HG02870 (cell line): ENCODE results near the gene CDH2.
"Not testable (repeated sequence)": the region's sequence is repeated elsewhere in the genome, so short reads cannot be mapped to it uniquely, and the experiment has no call there.

Experiments used
- ATAC-seq: cut with Tn5 transposase; IDR thresholded peaks from one replicate; pipeline ENCODE4 v1.9.1; 2021; ENCODE audit warnings: mild to moderate bottlenecking, moderate library complexity; ENCODE audit not compliant: unreplicated experiment

Gene CDH2

GRCh38 chr18:27931535-27931934 lies 245.4 kb downstream of the CDH2 start:
- no peak for ATAC-seq

DNA sequence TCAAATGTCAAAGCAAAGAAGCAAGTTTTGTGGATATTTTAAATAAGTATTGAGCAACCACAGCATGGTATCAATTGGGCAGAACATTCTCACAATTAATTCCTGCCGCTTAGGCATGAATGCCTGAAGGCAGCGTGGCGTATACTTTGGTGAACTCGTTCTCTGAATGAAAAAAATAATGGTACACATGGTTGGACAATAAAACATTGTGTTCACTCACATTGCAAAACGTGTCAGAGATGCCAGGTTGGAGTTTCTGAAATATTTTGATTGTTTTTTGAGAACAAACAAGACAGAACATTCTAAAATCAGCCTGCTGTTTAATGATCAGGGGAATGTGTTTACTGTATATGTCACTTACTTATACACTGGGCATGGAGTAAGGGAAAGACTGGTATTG lies 254.2 kb downstream of the CDH2 start:
- no peak for ATAC-seq

DNA sequence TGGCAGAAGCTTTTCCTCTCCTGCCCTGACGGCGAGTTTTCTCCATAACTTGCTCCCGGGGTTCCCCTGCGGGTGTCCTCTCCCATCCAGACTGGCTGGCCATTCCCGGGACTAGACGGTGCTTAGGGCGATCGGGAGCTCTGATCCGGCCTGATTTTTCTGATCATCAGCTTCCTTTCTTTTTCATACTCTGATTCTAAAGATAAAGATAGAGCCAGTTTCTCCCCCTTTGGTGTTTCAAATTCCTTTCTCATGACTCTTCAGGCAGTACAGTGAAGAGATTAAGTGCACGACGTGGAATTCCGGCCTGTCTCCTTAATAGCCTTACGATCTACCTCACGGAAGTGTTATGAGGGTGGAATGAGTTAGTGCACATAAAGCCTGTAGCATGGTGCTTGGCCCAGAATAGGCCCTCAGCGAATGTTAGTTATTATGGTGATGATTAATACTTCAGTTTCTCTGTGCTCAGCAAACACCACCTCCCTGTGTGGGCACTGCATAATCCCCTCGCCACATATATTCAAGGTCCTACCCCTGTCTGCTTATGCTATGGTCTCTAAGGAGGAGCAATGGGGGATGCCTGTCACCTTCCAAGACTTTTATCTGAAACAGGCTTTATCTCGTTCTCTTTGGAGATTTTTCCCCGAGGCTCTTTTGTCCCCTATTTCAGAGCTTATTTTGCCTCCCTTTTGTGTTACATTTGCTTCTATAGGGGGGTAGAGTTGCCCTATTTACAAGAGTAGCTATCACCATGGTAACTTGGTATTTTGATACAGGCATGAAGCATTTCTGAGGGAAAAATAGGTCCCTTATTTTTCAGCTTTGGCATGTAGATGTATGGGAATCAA lies 254.8 kb downstream of the CDH2 start:
- ATAC-seq, result no peak

- ATAC-seq, result no peak
Measured at GRCh38 chr18:27921392-27921791, 255.5 kb downstream of the CDH2 start.

GRCh38 chr18:27920836-27921235 lies 256.1 kb downstream of the CDH2 start:
- no peak for ATAC-seq

- not testable (repeated sequence) for ATAC-seq
Measured at GRCh38 chr18:27906189-27906588, 270.7 kb downstream of the CDH2 start.

DNA sequence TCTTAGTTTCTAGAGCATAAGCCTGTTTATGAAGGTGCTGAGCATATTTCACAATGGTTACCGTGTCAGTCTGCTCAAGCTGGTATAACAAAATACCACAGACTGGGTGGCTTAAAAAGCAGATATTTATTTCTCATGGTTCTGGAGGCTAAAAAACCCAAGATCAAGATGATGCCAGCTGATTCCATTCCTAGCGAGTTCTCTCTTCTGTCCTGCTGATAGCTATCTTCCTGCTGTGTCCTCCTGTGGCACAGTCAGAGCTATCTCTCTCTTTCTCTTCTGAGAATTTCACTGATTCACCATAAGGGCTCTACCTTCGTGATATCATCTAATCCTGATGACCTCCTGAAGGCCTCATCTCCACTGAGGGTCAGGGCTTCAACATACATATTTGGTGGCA lies 273.0 kb downstream of the CDH2 start:
- no peak for ATAC-seq

DNA sequence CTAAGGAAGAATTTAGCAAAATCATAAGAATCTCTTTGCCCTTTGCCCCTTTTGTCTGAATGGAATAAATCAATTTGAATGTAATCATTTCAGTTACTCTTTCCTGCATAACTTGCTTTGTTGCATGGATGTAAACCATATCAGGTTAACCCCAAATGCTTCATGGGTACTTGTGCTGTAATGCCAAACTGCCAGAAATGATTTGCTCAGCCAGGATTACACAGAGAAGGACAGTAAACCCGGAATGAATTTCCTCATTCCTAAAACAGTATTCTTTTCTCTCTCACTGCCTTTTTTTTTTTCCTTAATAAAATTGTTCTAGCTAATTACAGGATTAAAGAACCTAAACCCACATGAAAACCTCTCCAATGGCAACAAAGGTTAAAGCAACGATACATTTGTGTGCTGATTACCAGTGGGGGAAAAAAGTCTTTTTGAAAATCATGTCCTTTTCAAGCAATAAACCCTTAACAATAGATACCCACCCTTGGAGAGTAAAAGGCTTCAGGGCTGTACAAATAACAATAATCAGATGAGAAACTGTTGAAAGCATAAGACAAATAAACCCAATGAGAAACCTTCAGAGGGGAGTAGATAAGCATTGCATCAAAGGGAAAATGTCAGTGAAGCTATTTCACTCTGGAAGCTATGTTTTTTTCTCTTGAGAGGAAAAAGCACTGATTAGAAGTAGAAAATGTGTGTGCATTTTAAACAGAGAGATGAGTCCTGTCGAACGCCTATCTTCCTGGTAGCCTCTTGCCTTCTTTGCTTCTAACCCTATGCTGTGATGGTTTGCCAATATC lies 275.3 kb downstream of the CDH2 start:
- ATAC-seq, result no peak
